Measurements from ENCODE around the gene SYT2. TPM values are rescaled to one million over a fixed set of nuclear protein-coding genes. Genes with fewer than 3 reads are reported as not detected.

Gene SYT2
- total RNA-seq, 1 donor from 2014 or later, result 11.9 TPM

- Mint-ChIP-seq H3K36me3 (no peaks in the 10 kb centered on the region), H3K4me3 (peak overlapping the region; percentile 68), H3K27ac (peak overlapping the region; percentile 9), H3K4me1 (ENCODE audit: unreplicated experiment) (peaks cover 24% of the 10 kb centered on the region), H3K27me3 (peaks cover 64% of the 10 kb centered on the region), H3K9me3 (no peaks in the 10 kb centered on the region)
- TF ChIP-seq CTCF (conservative IDR thresholded peaks at IDR 0.05), result no peak
- DNase-seq (ENCODE audit: extremely low spot score, unreplicated experiment), result peak; percentile 62
These were observed 1.8 kb upstream of the SYT2 start for GRCh38 chr1:202711949-202712635.

GRCh38 chr1:202709276-202710041 lies 795 bp downstream of the SYT2 start:
- H3K4me3 Mint-ChIP-seq, result peak overlapping the region; percentile 83
- DNase-seq (ENCODE audit: extremely low spot score, unreplicated experiment), result no peak
- H3K4me1 Mint-ChIP-seq (ENCODE audit: unreplicated experiment), result peaks cover 24% of the 10 kb centered on the region
- H3K27me3 Mint-ChIP-seq, result peaks cover 73% of the 10 kb centered on the region
- H3K27ac Mint-ChIP-seq, result no peak overlapping the region
- no peaks in the 10 kb centered on the region for H3K9me3 Mint-ChIP-seq
- no peak for TF ChIP-seq CTCF (conservative IDR thresholded peaks at IDR 0.05)
- H3K36me3 Mint-ChIP-seq, result no peaks in the 10 kb centered on the region

- Mint-ChIP-seq H3K36me3 (no peaks in the 10 kb centered on the region), H3K27me3 (peaks cover 81% of the 10 kb centered on the region), H3K4me1 (ENCODE audit: unreplicated experiment) (peaks cover 24% of the 10 kb centered on the region), H3K9me3 (no peaks in the 10 kb centered on the region), H3K4me3 (peak overlapping the region; percentile 83), H3K27ac (no peak overlapping the region)
- no peak for TF ChIP-seq CTCF (conservative IDR thresholded peaks at IDR 0.05)
- DNase-seq (ENCODE audit: extremely low spot score, unreplicated experiment), result no peak
These were observed 1.6 kb downstream of the SYT2 start for GRCh38 chr1:202708456-202709275.

GRCh38 chr1:202706851-202707250 lies 3.4 kb downstream of the SYT2 start:
- Mint-ChIP-seq H3K4me3 (no peak overlapping the region), H3K4me1 (ENCODE audit: unreplicated experiment) (peaks cover 10% of the 10 kb centered on the region), H3K36me3 (no peaks in the 10 kb centered on the region), H3K27ac (no peak overlapping the region), H3K27me3 (peaks cover 82% of the 10 kb centered on the region), H3K9me3 (no peaks in the 10 kb centered on the region)
- no peak for DNase-seq (ENCODE audit: extremely low spot score, unreplicated experiment)
- no peak for TF ChIP-seq CTCF (conservative IDR thresholded peaks at IDR 0.05)

- peaks cover 77% of the 10 kb centered on the region for H3K27me3 Mint-ChIP-seq
- no peaks in the 10 kb centered on the region for H3K36me3 Mint-ChIP-seq
- no peak for TF ChIP-seq CTCF (conservative IDR thresholded peaks at IDR 0.05)
- H3K27ac Mint-ChIP-seq, result no peak overlapping the region
- no peaks in the 10 kb centered on the region for H3K9me3 Mint-ChIP-seq
- DNase-seq (ENCODE audit: extremely low spot score, unreplicated experiment), result no peak
- no peaks in the 10 kb centered on the region for H3K4me1 Mint-ChIP-seq (ENCODE audit: unreplicated experiment)
- H3K4me3 Mint-ChIP-seq, result no peak overlapping the region
These were observed 5.7 kb downstream of the SYT2 start for GRCh38 chr1:202704601-202705000.
